GM21619 (cell line): ENCODE measurements around the gene MBNL2.

Experiments
- ATAC-seq: cut with Tn5 transposase; IDR thresholded peaks from one replicate; pipeline ENCODE4 v1.9.1; 2021; ENCODE audit not compliant: unreplicated experiment

Gene MBNL2

DNA sequence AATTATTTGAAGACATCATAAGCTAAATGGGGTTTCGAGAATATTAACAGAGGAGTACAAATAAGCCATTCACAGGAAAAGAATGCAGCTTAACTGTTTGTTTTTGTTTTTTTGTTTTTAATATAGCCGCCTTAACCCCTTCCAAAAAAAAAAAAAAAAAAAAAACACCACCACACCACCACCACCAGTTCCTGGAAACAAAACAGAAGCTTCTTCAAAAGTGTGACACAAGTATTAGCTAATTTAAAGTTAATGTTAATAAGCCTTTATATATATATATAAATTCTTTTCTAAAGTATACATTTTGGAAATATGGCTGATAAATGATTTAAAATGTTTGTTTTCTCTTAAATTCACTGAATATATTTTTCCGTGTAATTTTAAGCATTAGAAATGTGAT, 213.2 kb downstream of the MBNL2 start:
- no peak for ATAC-seq

DNA sequence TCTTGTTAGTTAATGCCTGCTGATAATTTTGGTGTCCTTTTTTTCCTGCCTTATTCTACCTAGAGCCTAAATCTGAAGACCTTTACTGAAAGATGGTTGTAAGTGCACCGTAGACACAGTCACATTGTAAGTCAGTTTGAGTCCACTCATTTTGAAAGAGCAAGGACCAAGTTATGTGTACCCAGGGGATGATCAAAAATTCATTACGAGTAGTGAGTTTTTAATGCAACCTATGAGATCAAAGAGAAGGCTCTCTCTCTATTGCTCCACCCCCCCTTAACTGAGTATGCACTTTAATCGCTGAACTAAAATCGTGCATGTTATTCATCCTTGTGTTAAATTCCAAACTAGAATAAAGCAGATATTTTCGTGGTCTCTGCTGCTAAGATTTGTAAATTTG, 213.7 kb downstream of the MBNL2 start:
- ATAC-seq: no peak

DNA sequence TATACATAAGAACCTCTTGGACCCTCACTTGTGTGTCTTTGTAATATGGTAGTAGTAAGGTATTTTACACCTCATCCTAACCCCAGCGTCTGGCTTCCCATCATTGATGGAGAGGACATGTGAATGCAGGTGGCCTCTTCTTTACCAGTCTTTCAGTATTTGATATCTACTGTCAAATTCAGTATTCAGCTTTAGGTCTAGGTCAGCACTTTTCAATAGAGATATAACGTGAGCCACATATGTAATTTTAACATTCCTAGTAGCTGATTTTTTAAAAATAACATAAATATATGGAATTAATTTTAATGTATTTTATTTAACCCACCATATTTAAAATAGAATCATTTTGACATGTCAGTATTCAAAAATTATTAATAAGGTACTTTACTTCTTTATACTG, 214.7 kb downstream of the MBNL2 start:
- ATAC-seq: no peak

DNA sequence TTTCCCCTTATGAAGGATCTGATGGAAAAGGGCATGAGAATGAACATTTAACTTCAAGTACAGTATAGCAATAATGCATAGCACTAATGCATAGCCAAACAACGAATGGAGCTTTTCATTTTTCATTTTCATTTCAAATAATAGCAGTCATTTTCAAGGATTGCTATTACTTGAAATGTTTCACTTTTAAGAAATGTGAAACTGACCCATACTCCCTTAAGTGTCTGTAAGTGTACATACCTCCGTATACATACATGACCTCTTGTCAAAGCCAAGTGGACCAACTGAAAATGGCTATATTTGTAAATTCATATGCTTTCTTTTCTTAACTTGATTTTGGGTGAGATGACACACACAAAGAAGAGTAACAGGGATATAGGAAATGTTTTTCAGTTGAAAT, 215.6 kb downstream of the MBNL2 start:
- ATAC-seq: no peak

DNA sequence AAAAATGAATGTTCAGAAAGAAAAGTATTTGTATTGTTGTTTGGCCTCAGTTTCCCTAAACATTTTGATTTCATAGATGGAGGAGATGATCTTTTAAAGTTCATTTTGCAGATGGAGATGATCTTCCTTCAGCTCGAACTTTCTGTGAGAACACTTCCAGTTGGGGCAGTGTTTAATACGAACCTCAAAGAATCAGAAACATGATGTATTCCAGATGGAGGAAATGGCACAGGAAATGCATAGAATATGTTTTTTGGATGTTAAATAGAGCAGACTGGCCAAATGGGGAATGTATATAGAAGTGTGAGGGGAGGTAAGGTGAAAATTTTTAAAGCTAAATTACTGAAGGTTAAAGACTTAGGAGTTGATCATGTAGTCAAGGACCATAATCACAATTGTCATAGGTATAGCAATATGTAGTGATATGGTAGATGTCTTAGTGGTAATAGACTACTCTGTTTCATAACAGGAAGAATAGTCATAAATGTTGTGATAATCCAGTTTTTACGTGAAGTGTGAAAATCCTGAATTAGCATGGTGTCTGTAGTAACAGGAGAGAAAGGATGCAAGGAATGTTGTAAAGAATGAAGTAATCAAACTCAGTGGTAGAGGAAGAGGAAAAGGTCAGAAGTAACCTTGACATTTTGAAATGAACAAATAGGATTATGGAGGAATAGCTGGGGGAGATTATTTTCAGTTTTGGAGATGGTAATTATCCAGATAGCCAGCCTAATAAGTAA, 216.9 kb downstream of the MBNL2 start:
- ATAC-seq: no peak

DNA sequence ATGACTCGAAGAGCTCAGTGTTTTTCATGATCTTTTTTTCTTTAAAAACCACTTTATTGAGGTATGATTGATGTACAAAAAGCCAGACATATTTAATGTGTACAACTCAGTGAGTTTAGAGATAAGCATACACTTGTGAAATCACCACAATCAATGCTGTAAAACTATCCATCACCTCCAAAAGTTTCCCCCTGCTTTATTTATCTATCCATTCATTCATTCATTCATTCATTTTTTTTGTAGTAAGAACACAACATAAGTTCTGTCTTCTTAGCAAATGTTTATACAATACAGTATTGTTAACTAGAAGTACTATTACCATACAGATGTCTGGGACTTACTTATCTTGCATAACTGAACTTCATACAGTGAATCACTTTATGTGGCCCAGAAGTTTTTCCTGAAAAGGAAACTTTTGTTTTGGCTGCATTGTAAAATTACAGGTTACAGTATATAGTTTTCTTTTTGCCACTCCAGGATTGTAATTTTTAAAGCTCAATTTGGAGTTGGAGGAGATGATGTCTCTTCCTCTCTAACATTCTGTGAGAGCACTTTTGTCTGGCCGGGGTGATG, 218.6 kb downstream of the MBNL2 start:
- ATAC-seq: no peak

DNA sequence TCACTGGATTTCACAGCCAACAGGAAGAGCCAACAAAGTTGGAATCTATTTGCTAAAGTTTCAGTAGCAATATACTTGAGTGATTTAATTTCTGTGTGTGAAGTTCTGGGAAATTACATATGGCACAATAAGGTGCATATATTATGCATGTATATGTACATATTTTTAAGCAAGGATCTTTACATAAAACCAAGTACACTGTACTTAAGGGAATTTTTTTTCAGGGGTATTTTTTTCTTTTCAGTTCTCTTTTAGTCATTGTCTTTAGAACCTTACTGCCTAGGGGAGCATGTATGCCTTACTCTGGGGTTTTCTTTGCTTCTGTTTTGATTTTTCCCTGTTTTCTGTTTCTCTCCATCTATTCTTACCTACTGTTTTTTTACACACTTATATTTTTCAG, 219.2 kb downstream of the MBNL2 start:
- peak; percentile 51 for ATAC-seq
